GM13977 (cell line): ENCODE data around the gene PRSS2.

Experiments used
- DNase-seq: peaks from one replicate; pipeline ENCODE4 v3.0.0; 2012; ENCODE audit warnings: low spot score
- CTCF ChIP-seq: IDR thresholded peaks from 2 replicates; pipeline ENCODE4 v1.5.1; 2012; ENCODE audit warnings: mild to moderate bottlenecking, control low read depth; ENCODE audit not compliant: insufficient read depth; ENCODE audit errors: extremely low read depth, missing control alignments
- in situ Hi-C: fragments of 300-500 bp; cut with MboI; formaldehyde crosslinking; loops from one replicate; pipeline ENCODE4 v1.12.0; 2022; ENCODE audit warnings: low sequenced_read_pairs, low pct_unique_long_range_greater_than_20kb, mixed read lengths, inconsistent platforms; ENCODE audit not compliant: unreplicated experiment

PRSS2 gene

GRCh38 chr7:142792593-142792992 is 21.8 kb downstream of the PRSS2 start:
- no peak for DNase-seq
- no peak for TF ChIP-seq CTCF
- in situ Hi-C loops: no loop called here

DNA sequence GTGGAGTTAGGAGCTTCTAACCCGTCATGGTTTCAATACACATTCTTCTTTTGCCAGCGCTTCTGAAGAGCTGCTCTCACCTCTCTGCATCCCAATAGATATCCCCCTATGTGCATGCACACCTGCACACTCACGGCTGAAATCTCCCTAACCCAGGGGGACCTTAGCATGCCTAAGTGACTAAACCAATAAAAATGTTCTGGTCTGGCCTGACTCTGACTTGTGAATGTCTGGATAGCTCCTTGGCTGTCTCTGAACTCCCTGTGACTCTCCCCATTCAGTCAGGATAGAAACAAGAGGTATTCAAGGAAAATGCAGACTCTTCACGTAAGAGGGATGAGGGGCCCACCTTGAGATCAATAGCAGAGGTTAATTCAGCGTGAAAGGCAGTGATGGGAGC is 22.4 kb downstream of the PRSS2 start:
- no peak for DNase-seq
- TF ChIP-seq CTCF: no peak
- in situ Hi-C loops: no loop called here

GRCh38 chr7:142795339-142795863 is 24.6 kb downstream of the PRSS2 start:
- in situ Hi-C loops: no loop called here
- TF ChIP-seq CTCF: no peak
- no peak for DNase-seq

GRCh38 chr7:142796001-142796500 is 25.3 kb downstream of the PRSS2 start:
- no peak for TF ChIP-seq CTCF
- in situ Hi-C loops: no loop called here
- no peak for DNase-seq

DNA sequence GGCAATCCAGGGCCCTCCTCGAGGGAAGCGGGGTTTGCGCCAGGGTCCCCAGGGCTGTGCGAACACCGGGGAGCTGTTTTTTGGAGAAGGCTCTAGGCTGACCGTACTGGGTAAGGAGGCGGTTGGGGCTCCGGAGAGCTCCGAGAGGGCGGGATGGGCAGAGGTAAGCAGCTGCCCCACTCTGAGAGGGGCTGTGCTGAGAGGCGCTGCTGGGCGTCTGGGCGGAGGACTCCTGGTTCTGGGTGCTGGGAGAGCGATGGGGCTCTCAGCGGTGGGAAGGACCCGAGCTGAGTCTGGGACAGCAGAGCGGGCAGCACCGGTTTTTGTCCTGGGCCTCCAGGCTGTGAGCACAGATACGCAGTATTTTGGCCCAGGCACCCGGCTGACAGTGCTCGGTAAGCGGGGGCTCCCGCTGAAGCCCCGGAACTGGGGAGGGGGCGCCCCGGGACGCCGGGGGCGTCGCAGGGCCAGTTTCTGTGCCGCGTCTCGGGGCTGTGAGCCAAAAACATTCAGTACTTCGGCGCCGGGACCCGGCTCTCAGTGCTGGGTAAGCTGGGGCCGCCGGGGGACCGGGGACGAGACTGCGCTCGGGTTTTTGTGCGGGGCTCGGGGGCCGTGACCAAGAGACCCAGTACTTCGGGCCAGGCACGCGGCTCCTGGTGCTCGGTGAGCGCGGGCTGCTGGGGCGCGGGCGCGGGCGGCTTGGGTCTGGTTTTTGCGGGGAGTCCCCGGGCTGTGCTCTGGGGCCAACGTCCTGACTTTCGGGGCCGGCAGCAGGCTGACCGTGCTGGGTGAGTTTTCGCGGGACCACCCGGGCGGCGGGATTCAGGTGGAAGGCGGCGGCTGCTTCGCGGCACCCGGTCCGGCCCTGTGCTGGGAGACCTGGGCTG is 26.0 kb downstream of the PRSS2 start:
- peak; percentile 50 for DNase-seq
- TF ChIP-seq CTCF: no peak
- in situ Hi-C loops: no loop called here

GRCh38 chr7:142797391-142798377 is 26.9 kb downstream of the PRSS2 start:
- DNase-seq: peak; percentile 52
- no peak for TF ChIP-seq CTCF
- in situ Hi-C loops: no loop called here
